Right atrium auricular region (tissue), 2 donors: ENCODE measurements around the gene RSRC1. TPM values are rescaled to one million over a fixed set of nuclear protein-coding genes. Genes with fewer than 3 reads are reported as not detected.

Experiments used
- DNase-seq: peaks from one replicate; pipeline ENCODE4 v3.0.0-alpha.2; 2019; ENCODE audit warnings: low spot score
- H3K27ac ChIP-seq, 2 donors: fragments of 200-600 bp; sonication (generic); 1 replicate in 1 of 2; 2 replicates in 1 of 2; pipeline ENCODE4 v1.5.1; 2016 to 2019
- H3K27me3 ChIP-seq, 2 donors: fragments of 200-600 bp; sonication (generic); one replicate each; pipeline versions ENCODE4 v1.5.1 to v1.6.0; 2017 to 2019
- H3K36me3 ChIP-seq: fragments of 200-600 bp; sonication (generic); one replicate; pipeline ENCODE4 v1.5.1; 2016
- H3K4me1 ChIP-seq, 2 donors: fragments of 200-600 bp; sonication (generic); one replicate each; pipeline versions ENCODE4 v1.5.1 to v1.6.0; 2017 to 2019
- H3K4me3 ChIP-seq, 2 donors: fragments of 200-600 bp; sonication (generic); 1 replicate in 1 of 2; 2 replicates in 1 of 2; pipeline ENCODE4 v1.5.1; 2017 to 2019; ENCODE audit warnings: mild to moderate bottlenecking in 1 of 2, moderate library complexity in 1 of 2
- H3K9me3 ChIP-seq, 2 donors: fragments of 200-600 bp; sonication (generic); one replicate each; pipeline ENCODE4 v1.5.1; 2019
- CTCF ChIP-seq, 2 donors: fragments of 200-600 bp; sonication (generic); IDR thresholded peaks; one replicate each; pipeline ENCODE4 v1.5.1; 2019; ENCODE audit warnings: antibody characterized with exemption in 2 of 2
- total RNA-seq, 2 donors: library from RNA; depleted of rRNA; stranded (reverse); fragments of >200 nt; gene quantifications; one replicate each; pipeline ENCODE4 v1.1.0, GENCODE V29; 2016

Gene RSRC1
- total RNA-seq, 2 donors from 2014 or later, result 24.8 to 42.5 TPM

- Histone ChIP-seq H3K9me3 (no peaks in the 10 kb centered on the region), H3K27ac (peak overlapping the region in 1 of 2 donors; percentile 8), H3K4me3 (no peak overlapping the region), H3K4me1 (no peaks in the 10 kb centered on the region), H3K36me3 (no peaks in the 10 kb centered on the region), H3K27me3 (no peaks in the 10 kb centered on the region)
- DNase-seq, result no peak
- no peak for TF ChIP-seq CTCF (IDR thresholded peaks at IDR 0.05)
Observed at GRCh38 chr3:158152186-158152585, 42.3 kb downstream of the RSRC1 start.

- Histone ChIP-seq H3K4me3 (no peak overlapping the region), H3K27me3 (no peaks in the 10 kb centered on the region), H3K36me3 (no peaks in the 10 kb centered on the region), H3K4me1 (no peaks in the 10 kb centered on the region), H3K9me3 (no peaks in the 10 kb centered on the region), H3K27ac (no peak overlapping the region)
- no peak for DNase-seq
- no peak for TF ChIP-seq CTCF (IDR thresholded peaks at IDR 0.05)
Observed at GRCh38 chr3:158158969-158159368, 49.1 kb downstream of the RSRC1 start.

GRCh38 chr3:158159714-158160113 is 49.8 kb downstream of the RSRC1 start:
- H3K9me3 ChIP-seq, result no peaks in the 10 kb centered on the region
- H3K27ac ChIP-seq, result no peak overlapping the region
- H3K36me3 ChIP-seq, result no peaks in the 10 kb centered on the region
- TF ChIP-seq CTCF (IDR thresholded peaks at IDR 0.05), result no peak
- no peaks in the 10 kb centered on the region for H3K4me1 ChIP-seq
- H3K4me3 ChIP-seq, result no peak overlapping the region
- no peaks in the 10 kb centered on the region for H3K27me3 ChIP-seq
- no peak for DNase-seq

- Histone ChIP-seq H3K9me3 (no peaks in the 10 kb centered on the region), H3K4me1 (no peaks in the 10 kb centered on the region), H3K4me3 (no peak overlapping the region), H3K36me3 (no peaks in the 10 kb centered on the region), H3K27ac (no peak overlapping the region), H3K27me3 (no peaks in the 10 kb centered on the region)
- DNase-seq, result no peak
- no peak for TF ChIP-seq CTCF (IDR thresholded peaks at IDR 0.05)
Observed at GRCh38 chr3:158160958-158161357, 51.1 kb downstream of the RSRC1 start.

GRCh38 chr3:158165141-158165655 is 55.3 kb downstream of the RSRC1 start:
- H3K36me3 ChIP-seq, result no peaks in the 10 kb centered on the region
- H3K9me3 ChIP-seq, result no peaks in the 10 kb centered on the region
- H3K4me1 ChIP-seq, result peaks cover 0 to 14% of the 10 kb centered on the region in 2 donors
- no peak for DNase-seq
- H3K27ac ChIP-seq, result no peak overlapping the region
- TF ChIP-seq CTCF (IDR thresholded peaks at IDR 0.05), result no peak
- H3K27me3 ChIP-seq, result no peaks in the 10 kb centered on the region
- no peak overlapping the region for H3K4me3 ChIP-seq

GRCh38 chr3:158165730-158166129 is 55.8 kb downstream of the RSRC1 start:
- Histone ChIP-seq H3K4me3 (no peak overlapping the region), H3K9me3 (no peaks in the 10 kb centered on the region), H3K36me3 (no peaks in the 10 kb centered on the region), H3K27me3 (no peaks in the 10 kb centered on the region), H3K4me1 (peaks cover 0 to 14% of the 10 kb centered on the region in 2 donors), H3K27ac (no peak overlapping the region)
- DNase-seq, result no peak
- no peak for TF ChIP-seq CTCF (IDR thresholded peaks at IDR 0.05)
